GM18499 (cell line): ENCODE results near the gene SV2C.
"Not testable (repeated sequence)": the region's sequence is repeated elsewhere in the genome, so short reads cannot be mapped to it uniquely, and the experiment has no call there.

ENCODE experiments used
- ATAC-seq: cut with Tn5 transposase; IDR thresholded peaks from one replicate; pipeline ENCODE4 v1.9.1; 2021; ENCODE audit warnings: moderate number of reproducible peaks; ENCODE audit not compliant: insufficient read depth, unreplicated experiment

SV2C gene

DNA sequence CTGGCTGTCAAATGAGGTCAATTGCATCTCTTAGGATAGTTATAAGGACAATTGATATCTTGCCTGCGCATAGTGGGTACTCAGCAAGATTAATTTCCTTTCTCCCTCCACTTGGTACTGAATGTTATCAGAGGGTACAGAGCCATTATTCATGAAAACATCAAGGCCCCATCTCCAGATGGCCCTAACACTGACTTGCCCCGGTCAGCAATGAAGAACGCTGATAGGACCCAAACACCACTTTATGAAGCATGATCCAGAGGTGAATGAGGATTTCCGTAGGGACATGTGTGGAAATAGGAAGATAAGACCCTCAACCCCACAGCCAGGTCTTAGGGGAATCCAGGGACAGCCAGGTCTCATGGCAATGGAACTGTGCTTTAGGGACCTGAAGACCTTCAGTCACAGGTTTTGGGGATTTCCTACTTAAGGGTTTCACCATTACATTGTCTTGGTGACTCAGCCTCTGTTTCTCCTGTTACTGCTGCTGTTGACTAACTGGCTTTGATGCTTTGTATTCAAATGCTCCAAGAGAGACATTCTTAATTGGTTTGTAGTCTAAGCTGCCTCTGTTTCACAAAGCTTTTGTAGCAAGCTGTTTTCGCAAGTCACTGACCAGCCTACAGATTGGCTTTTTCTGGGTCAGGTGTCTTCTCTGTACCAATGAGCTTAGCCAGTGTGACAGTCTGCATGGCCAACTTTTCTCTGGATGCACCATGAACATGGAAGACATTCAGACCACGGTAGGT, 284.6 kb downstream of the SV2C start:
- ATAC-seq = peak; percentile 63

DNA sequence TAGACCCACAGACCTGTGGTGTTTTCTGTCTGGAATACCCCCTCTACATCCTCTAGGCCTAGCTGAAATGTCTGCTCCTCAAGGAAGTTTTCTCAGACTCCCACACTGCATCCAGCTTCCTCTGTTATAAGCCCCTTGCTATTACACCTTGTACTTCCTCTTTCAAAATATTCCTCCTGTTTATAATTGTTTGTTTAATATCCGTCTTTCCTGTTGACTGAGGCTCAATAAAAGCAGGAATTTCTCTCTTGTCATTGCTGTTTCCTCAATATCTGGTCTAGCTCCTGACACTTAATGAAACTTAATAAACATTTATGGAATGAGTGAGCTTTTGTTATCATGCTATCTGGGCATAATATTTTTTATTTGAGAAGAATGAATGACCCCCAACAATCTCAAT, 285.8 kb downstream of the SV2C start:
- ATAC-seq = no peak

DNA sequence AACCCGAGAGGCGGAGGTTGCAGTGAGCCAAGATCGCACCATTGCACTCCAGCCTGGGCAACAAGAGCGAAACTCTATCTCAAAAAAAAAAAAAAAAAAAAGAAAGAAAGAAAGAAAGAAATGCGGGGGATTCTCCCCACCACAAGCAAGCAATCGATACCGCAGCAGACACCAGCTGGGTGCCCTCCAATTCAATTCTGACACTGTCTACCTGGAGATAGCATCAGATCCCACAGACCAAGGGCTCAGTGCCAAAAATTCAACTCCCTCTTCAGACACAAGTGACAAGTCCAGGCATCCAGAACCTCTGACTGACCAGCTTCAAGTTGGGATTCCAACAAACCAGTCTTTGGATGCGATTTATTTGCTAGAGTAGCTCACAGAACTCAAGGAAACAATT, 286.5 kb downstream of the SV2C start:
- not testable (repeated sequence) for ATAC-seq

- no peak for ATAC-seq
Measured at GRCh38 chr5:76371960-76372322, 288.8 kb downstream of the SV2C start.

GRCh38 chr5:76372323-76373054, 289.3 kb downstream of the SV2C start:
- no peak for ATAC-seq

GRCh38 chr5:76376148-76376865, 293.1 kb downstream of the SV2C start:
- ATAC-seq = no peak

- ATAC-seq = no peak
Measured at GRCh38 chr5:76376866-76377230, 293.7 kb downstream of the SV2C start.

DNA sequence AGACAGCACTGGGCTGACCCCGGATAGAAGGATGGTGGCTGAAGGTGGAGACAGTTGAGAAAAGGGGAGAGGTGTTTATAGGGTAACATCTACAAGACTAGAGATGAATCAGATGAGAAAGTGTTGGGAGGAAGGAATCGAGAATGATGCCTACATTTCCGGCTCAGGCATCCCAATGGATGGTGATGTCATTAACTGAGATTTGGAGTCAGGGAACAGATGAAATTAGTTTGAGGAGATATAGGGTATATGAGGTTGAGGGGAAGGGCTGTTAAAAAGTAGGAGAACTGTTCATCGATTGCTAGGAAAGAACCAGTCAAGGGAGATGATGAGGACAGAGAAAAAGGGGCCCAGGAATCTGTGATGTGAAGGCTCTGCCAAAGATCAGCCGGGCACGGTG, 295.2 kb downstream of the SV2C start:
- no peak for ATAC-seq

- ATAC-seq = no peak
Measured at GRCh38 chr5:76379316-76379715, 296.1 kb downstream of the SV2C start.

DNA sequence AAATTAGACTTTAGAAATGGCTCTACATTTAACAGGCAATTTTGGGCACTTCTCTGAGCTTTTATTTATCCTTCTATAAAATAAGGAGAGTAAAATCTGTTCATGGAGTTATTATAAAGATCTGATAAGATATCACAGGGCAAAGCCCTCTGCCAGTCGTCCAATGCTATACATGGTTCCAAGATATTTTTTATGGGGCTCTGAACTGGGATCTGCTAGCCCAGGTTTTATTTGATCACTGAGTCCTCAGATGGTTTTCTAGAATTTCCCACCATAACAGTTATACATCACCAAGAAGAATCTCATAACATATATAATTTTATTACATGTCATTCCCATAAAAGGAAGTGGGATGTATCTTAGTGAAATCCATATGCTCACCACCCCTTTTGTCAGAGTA, 296.7 kb downstream of the SV2C start:
- no peak for ATAC-seq

DNA sequence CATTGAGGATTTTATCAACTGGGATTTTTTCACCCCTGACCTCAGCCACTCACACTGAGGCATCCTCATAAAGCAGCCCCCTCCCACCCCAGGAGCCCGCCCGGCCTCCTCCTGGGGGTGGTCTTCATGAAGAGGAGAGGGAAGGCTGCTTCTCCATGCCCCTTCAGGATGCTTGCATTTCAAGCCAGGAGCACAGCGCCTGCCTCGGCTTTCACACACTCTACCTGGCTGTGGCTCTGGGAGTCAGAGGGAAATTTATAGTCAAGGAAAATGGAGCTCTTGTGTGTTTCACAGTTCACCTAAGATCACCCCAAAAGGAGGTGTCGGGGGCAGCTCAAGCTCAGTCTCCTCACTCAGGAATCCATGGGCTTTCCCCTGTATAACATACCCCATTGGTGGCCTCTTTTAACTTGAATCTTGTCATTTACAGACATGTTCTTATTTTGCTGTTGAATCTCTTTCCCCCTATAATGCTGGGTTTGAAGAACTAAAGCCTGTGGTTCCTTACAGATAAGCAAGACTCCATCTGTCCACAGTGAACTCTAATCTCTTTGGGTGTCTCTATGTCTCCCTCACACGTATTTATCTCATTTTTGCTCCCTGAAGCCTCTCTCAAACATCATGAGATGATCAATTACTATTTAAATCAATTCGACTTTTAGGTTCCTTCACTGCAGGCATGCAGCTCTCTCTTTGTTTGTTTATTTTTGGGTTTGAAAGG, 297.3 kb downstream of the SV2C start:
- ATAC-seq = no peak

GRCh38 chr5:76383126-76383832, 300.1 kb downstream of the SV2C start:
- no peak for ATAC-seq

DNA sequence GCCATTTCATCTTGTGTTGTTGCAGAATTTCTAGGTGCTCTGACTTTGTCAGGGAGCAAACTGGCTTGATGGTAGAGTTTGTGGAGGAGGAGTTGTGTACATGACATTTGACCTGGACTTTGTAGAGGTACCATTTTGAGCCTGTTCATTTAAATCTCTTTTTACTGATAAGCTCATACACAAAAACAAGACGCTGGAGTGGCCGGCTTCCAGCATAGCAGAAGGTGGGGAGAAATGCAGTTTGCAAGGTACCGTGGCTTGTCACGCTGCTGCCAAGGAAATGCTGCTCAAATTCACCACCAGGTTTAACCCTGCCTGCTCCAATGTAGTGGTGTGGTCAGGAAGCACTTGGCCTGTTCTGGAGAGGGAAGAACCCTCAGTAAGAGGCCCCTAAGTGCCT, 301.0 kb downstream of the SV2C start:
- no peak for ATAC-seq

DNA sequence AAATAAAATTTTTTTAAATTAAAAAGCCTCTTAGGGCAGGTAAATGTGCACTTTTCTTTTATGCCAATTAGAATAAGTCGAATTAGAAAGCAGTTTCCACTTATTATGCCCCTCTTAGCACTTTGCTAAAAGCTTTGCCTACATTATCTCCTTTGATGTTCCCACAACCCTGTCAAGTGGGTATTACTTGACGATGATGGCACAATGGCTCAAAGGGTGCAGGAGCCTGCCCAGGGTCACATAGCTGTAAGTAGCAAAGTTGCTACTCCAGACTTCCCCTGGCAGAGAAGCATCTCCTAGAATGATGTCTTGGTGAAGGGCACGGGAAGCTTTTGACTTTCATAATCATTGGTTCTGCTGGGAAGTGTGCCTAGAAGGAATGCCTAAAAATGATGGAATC, 301.5 kb downstream of the SV2C start:
- no peak for ATAC-seq

GRCh38 chr5:76385540-76385939, 302.4 kb downstream of the SV2C start:
- ATAC-seq = no peak

GRCh38 chr5:76386360-76386759, 303.2 kb downstream of the SV2C start:
- no peak for ATAC-seq

- no peak for ATAC-seq
Measured at GRCh38 chr5:76388236-76388635, 305.1 kb downstream of the SV2C start.

DNA sequence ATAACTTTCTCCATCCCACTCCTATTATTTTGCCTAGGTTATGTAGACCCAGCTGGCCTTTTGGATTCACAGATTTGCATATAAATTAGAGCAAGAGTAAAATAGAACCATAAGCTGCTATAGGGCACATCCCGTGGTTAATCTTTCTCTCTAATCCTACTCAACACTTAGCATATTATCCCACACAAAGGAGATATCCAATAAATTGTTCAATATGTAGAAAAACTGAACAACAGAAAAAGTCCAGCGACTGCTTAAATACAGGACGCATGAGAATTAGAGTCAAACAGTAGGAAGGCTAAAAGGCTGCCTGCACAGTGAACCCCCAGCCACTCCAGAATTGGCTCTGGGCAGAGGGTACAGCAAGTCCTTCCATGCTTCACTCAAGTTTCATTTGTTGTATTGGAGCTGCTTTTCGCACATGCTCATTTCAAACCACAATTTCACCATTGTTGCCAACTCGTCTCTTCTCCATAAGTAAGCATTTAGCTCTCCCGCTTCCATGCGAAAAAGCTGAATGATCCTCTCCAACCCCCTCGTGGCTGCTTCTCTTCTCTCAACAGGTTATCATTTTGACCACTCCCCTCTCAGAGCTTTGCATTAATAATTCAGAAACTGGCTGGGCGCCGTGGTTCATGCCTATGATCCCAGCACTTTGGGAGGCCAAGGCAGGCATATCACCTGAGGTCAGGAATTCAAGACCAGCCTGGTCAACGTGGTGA, 305.8 kb downstream of the SV2C start:
- ATAC-seq = no peak

GRCh38 chr5:76389513-76390154, 306.5 kb downstream of the SV2C start:
- ATAC-seq = no peak
